HCT116 (cell line): ENCODE data around the gene YLPM1. TPM values are rescaled to one million over a fixed set of nuclear protein-coding genes. Genes with fewer than 3 reads are reported as not detected.

Experiments used
- ATAC-seq: fragments of 200-7000 bp; cut with Tn5 transposase; 2 replicates; pipeline ENCODE4 v1.9.1; 2020; ENCODE audit warnings: mild to moderate bottlenecking, moderate library complexity
- BruUV-seq: library from RNA; stranded (reverse); fragments of 400-500 nt; replicated peaks from 2 replicates; lab custom pipeline; 2021; lab: Mats Ljungman, UMichigan
- CTCF ChIA-PET: fragments of 300-600 bp; sonication (Branson Sonifier 250); formaldehyde crosslinking; loops from one replicate; lab custom pipeline; 2021; ENCODE audit warnings: antibody characterized with exemption; lab: Charles Lee
- POLR2A ChIA-PET: fragments of 300-600, 350-600 bp; sonication (Branson Sonifier 250); formaldehyde crosslinking; loops from one replicate; lab custom pipeline; 2021; ENCODE audit warnings: antibody characterized with exemption; lab: Charles Lee
- RAD21 ChIA-PET, 2 experiments: fragments of 300-600 bp; sonication (Branson Sonifier 250); formaldehyde crosslinking; loops; one replicate each; lab custom pipeline; 2023; ENCODE audit warnings: low total read pairs in 2 of 2; ENCODE audit not compliant: uncharacterized antibody in 2 of 2, unreplicated experiment in 2 of 2, low non-redundant PET in 1 of 2; lab: Charles Lee
- DNase-seq: peaks from one replicate; pipeline ENCODE4 v3.0.0-alpha.2; 2010; ENCODE audit warnings: low read depth, low spot score
- H2AFZ ChIP-seq: fragments of 200-600 bp; shearing (Covaris generic), sonication (generic); 2 replicates; pipeline ENCODE4 v1.6.1; 2017; ENCODE audit warnings: low read depth, mixed run types, mixed read lengths, antibody characterized with exemption, low read length; ENCODE audit not compliant: poor library complexity, severe bottlenecking
- H3K27ac ChIP-seq: 2 replicates; pipeline ENCODE4 v1.5.1; 2012; ENCODE audit warnings: low read depth, low read length
- H3K27me3 ChIP-seq: fragments of 200-600 bp; sonication (generic); 2 replicates; pipeline ENCODE4 v1.6.1; 2016; ENCODE audit warnings: mixed run types, low read length, mixed read lengths; ENCODE audit not compliant: insufficient read depth
- H3K36me3 ChIP-seq, 2 experiments: fragments of 200-500 bp in 1 of 2; fragments of 200-600 bp in 1 of 2; sonication (Bioruptor generic) in 1 of 2; sonication (generic) in 1 of 2; 2 replicates each; pipeline versions ENCODE4 v1.5.1 to v1.6.1; 2014 to 2016; ENCODE audit warnings: low read length in 2 of 2, inconsistent platforms in 1 of 2, mixed read lengths in 1 of 2, mixed run types in 1 of 2; ENCODE audit not compliant: insufficient read depth in 2 of 2, control insufficient read depth in 1 of 2
- H3K4me1 ChIP-seq, 2 experiments: fragments of 200-600 bp in 1 of 2; sonication (generic) in 1 of 2; 2 replicates each; pipeline versions ENCODE4 v1.5.1 to v1.6.1; 2012 to 2017; ENCODE audit warnings: low read length in 2 of 2, inconsistent platforms in 1 of 2, mild to moderate bottlenecking in 1 of 2, mixed read lengths in 1 of 2, mixed run types in 1 of 2, moderate library complexity in 1 of 2; ENCODE audit not compliant: insufficient read depth in 2 of 2, control insufficient read depth in 1 of 2
- H3K4me2 ChIP-seq: fragments of 200-600 bp; sonication (generic); 2 replicates; pipeline ENCODE4 v1.6.1; 2017; ENCODE audit warnings: mixed run types, low read length, mixed read lengths
- H3K4me3 ChIP-seq, 2 experiments: fragments of 200-600 bp in 1 of 2; sonication (generic) in 1 of 2; replicated peaks in 1 of 2; 2 replicates each; pipeline ENCODE4 v1.5.1; 2011 to 2016; ENCODE audit warnings: low read length in 2 of 2, control low read depth in 1 of 2, low read depth in 1 of 2, mild to moderate bottlenecking in 1 of 2, mixed read lengths in 1 of 2, mixed run types in 1 of 2
- H3K79me2 ChIP-seq: fragments of 200-600 bp; sonication (generic); 2 replicates; pipeline ENCODE4 v1.6.1; 2017; ENCODE audit warnings: mild to moderate bottlenecking, mixed run types, low read length, moderate library complexity, mixed read lengths; ENCODE audit not compliant: insufficient read depth
- H3K9ac ChIP-seq: fragments of 200-600 bp; sonication (generic); 2 replicates; pipeline ENCODE4 v1.6.1; 2016; ENCODE audit warnings: low read length, mixed read lengths
- H3K9me2 ChIP-seq: fragments of 200-600 bp; sonication (generic), shearing (Covaris generic); 2 replicates; pipeline ENCODE4 v1.6.1; 2017; ENCODE audit warnings: mixed run types, mild to moderate bottlenecking, moderate library complexity; ENCODE audit not compliant: insufficient read depth
- H3K9me3 ChIP-seq, 2 experiments: fragments of 200-500 bp in 1 of 2; fragments of 200-600 bp in 1 of 2; sonication (Bioruptor generic) in 1 of 2; sonication (generic) in 1 of 2; 2 replicates each; pipeline ENCODE4 v1.6.1; 2014 to 2017; ENCODE audit warnings: low read length in 2 of 2, mixed read lengths in 2 of 2, inconsistent platforms in 1 of 2, low read depth in 1 of 2, mild to moderate bottlenecking in 1 of 2, mixed run types in 1 of 2, moderate library complexity in 1 of 2; ENCODE audit not compliant: control insufficient read depth in 1 of 2, insufficient read depth in 1 of 2
- H4K20me1 ChIP-seq: fragments of 200-600 bp; sonication (generic), shearing (Covaris generic); 2 replicates; pipeline ENCODE4 v1.6.1; 2017; ENCODE audit warnings: mixed run types, mild to moderate bottlenecking, moderate library complexity; ENCODE audit not compliant: insufficient read depth
- ATF3 ChIP-seq: IDR thresholded peaks from 2 replicates; pipeline ENCODE4 v1.6.1; 2012
- CEBPB ChIP-seq: IDR thresholded peaks from 2 replicates; pipeline ENCODE4 v1.6.1; 2012; ENCODE audit warnings: low read depth
- CTCF ChIP-seq, 3 experiments: fragments of 200-600 bp in 1 of 3; sonication (generic) in 1 of 3; IDR thresholded peaks in 2 of 3; conservative IDR thresholded peaks in 1 of 3; 2 replicates each; pipeline ENCODE4 v1.5.1; 2012 to 2017; ENCODE audit warnings: low read depth in 2 of 3, low read length in 2 of 3, antibody characterized with exemption in 1 of 3, borderline replicate concordance in 1 of 3, control low read depth in 1 of 3, mild to moderate bottlenecking in 1 of 3, mixed read lengths in 1 of 3, mixed run types in 1 of 3, moderate library complexity in 1 of 3; ENCODE audit not compliant: insufficient read depth in 1 of 3
- ELF1 ChIP-seq: IDR thresholded peaks from 2 replicates; pipeline ENCODE4 v1.6.1; 2012; ENCODE audit warnings: low read depth, borderline replicate concordance
- JUND ChIP-seq: IDR thresholded peaks from 2 replicates; pipeline ENCODE4 v1.6.1; 2012
- MAX ChIP-seq: IDR thresholded peaks from 2 replicates; pipeline ENCODE4 v1.6.1; 2012
- POLR2A ChIP-seq: IDR thresholded peaks from 2 replicates; pipeline ENCODE4 v1.7.0; 2011; ENCODE audit warnings: borderline replicate concordance; ENCODE audit not compliant: insufficient read depth, insufficient read length; ENCODE audit errors: extremely low read depth
- POLR2AphosphoS5 ChIP-seq: IDR thresholded peaks from 2 replicates; pipeline ENCODE4 v1.6.1; 2011; ENCODE audit warnings: mild to moderate bottlenecking, low read depth, low read length, moderate library complexity
- RAD21 ChIP-seq: IDR thresholded peaks from 2 replicates; pipeline ENCODE4 v1.6.1; 2012; ENCODE audit warnings: low read depth, mild to moderate bottlenecking
- SRF ChIP-seq: IDR thresholded peaks from 2 replicates; pipeline ENCODE4 v1.6.1; 2012; ENCODE audit warnings: low read depth
- ZFX ChIP-seq: fragments of 450-650 bp; IDR thresholded peaks from 2 replicates; pipeline ENCODE4 v1.6.1; 2017
- ZNF274 ChIP-seq: fragments of 200-500 bp; sonication (Bioruptor generic); IDR thresholded peaks from 2 replicates; pipeline ENCODE4 v1.6.1; 2014; ENCODE audit warnings: mild to moderate bottlenecking, low read depth, low read length, inconsistent platforms
- intact Hi-C: fragments of 100-400 bp; cut with micrococcal nuclease; formaldehyde crosslinking; loops from 2 replicates; pipeline ENCODE4 v1.10.0; 2022
- total RNA-seq: library from RNA; stranded (reverse); gene quantifications from one replicate; pipeline ENCODE4 v1.2.1, GENCODE V29; 2021; ENCODE audit not compliant: unreplicated experiment

The YLPM1 gene
- total RNA-seq, 1 experiment from 2014 or later: 55.1 TPM

GRCh38 chr14:74836251-74836960 lies 73.3 kb downstream of the YLPM1 start:
- intact Hi-C loops: no loop called here
- no peak overlapping the region for H2AFZ ChIP-seq
- no peaks in the 10 kb centered on the region for H4K20me1 ChIP-seq
- H3K36me3 ChIP-seq: peaks cover 3 to 8% of the 10 kb centered on the region in 2 experiments; a peak in 2 of 4 replicates
- no peak overlapping the region for H3K4me2 ChIP-seq
- no peaks in the 10 kb centered on the region for H3K79me2 ChIP-seq
- CTCF ChIA-PET: interaction anchor here (1.0 to 1.5 kb wide), 2 partner anchors 24 to 32 kb away, joined by 3 to 4 read pairs; no protein-coding TSS in a partner anchor
- no peaks in the 10 kb centered on the region for H3K27me3 ChIP-seq
- H3K9me2 ChIP-seq: no peaks in the 10 kb centered on the region
- DNase-seq (no peak), ATAC-seq (no peak)
- POLR2A ChIA-PET: no interaction called here
- BruUV-seq: no TSS peak
- no peak overlapping the region for H3K4me3 ChIP-seq
- RAD21 ChIA-PET: no interaction called here
- no peak for TF ChIP-seq ZNF274
- H3K27ac ChIP-seq: no peak overlapping the region
- no peak overlapping the region for H3K9ac ChIP-seq
- H3K9me3 ChIP-seq: no peaks in the 10 kb centered on the region
- H3K4me1 ChIP-seq: no peaks in the 10 kb centered on the region

- RAD21 ChIA-PET: no interaction called here
- Histone ChIP-seq H3K4me1 (no peaks in the 10 kb centered on the region), H3K27me3 (no peaks in the 10 kb centered on the region), H3K27ac (no peak overlapping the region), H3K36me3 (peaks cover 6 to 8% of the 10 kb centered on the region in 2 experiments; a peak in 2 of 4 replicates), H3K4me2 (no peak overlapping the region), H3K79me2 (no peaks in the 10 kb centered on the region), H3K9me2 (no peaks in the 10 kb centered on the region), H3K9ac (no peak overlapping the region), H3K9me3 (no peaks in the 10 kb centered on the region), H2AFZ (no peak overlapping the region), H3K4me3 (no peak overlapping the region), H4K20me1 (no peaks in the 10 kb centered on the region)
- ATAC-seq (no peak), DNase-seq (no peak)
- POLR2A ChIA-PET: no interaction called here
- intact Hi-C loops: no loop called here
- no TSS peak for BruUV-seq
- TF ChIP-seq JUND (no peak), SRF (no peak), MAX (no peak), CTCF (IDR thresholded peaks at IDR 0.05 in 2 of 3, conservative IDR thresholded peaks at IDR 0.05 in 1 of 3; ENCODE audit: borderline replicate concordance in 1 of 3, insufficient read depth in 1 of 3, low read depth in 2 of 3, low read length in 2 of 3) (no peak), POLR2A (no peak), ZFX (no peak), POLR2AphosphoS5 (no peak), CEBPB (no peak), ELF1 (no peak), RAD21 (no peak), ATF3 (no peak)
- CTCF ChIA-PET: interaction anchor here (1.5 kb wide), 1 partner anchor 23 kb away, joined by 4 read pairs; no protein-coding TSS in a partner anchor
These were observed 75.0 kb downstream of the YLPM1 start for GRCh38 chr14:74838166-74838565.
